HG03103 (cell line): ENCODE data around the gene OVCH1.

ENCODE experiments used
- ATAC-seq: cut with Tn5 transposase; IDR thresholded peaks from one replicate; pipeline ENCODE4 v1.9.1; 2021; ENCODE audit warnings: low read depth; ENCODE audit not compliant: unreplicated experiment

The OVCH1 gene, protein sequence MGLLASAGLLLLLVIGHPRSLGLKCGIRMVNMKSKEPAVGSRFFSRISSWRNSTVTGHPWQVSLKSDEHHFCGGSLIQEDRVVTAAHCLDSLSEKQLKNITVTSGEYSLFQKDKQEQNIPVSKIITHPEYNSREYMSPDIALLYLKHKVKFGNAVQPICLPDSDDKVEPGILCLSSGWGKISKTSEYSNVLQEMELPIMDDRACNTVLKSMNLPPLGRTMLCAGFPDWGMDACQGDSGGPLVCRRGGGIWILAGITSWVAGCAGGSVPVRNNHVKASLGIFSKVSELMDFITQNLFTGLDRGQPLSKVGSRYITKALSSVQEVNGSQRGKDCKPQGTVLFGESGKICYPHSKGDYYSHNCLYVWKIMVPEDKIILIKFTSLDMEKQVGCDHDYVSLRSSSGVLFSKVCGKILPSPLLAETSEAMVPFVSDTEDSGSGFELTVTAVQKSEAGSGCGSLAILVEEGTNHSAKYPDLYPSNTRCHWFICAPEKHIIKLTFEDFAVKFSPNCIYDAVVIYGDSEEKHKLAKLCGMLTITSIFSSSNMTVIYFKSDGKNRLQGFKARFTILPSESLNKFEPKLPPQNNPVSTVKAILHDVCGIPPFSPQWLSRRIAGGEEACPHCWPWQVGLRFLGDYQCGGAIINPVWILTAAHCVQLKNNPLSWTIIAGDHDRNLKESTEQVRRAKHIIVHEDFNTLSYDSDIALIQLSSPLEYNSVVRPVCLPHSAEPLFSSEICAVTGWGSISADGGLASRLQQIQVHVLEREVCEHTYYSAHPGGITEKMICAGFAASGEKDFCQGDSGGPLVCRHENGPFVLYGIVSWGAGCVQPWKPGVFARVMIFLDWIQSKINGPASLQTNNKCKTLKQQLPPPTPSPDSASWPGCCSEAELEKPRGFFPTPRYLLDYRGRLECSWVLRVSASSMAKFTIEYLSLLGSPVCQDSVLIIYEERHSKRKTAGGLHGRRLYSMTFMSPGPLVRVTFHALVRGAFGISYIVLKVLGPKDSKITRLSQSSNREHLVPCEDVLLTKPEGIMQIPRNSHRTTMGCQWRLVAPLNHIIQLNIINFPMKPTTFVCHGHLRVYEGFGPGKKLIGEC

DNA sequence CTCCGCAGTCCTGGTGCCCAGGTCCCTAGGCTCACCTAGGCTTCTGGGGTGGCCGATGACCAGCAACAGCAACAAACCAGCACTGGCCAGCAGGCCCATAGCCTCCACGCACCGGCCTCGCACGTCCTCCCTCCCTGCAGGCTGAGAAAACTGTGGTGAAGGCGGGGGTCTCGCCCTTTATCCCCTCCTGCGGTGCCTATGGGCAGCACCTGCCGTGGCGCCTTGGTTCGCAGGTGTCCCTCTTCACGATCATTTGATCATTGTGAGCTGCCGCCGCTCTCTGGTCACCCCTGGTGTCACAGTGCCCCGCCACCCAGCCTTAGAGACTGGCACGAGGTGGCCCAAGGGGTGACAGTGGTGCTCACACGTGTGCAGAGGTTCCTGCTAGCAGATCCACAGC lies at the start of gene OVCH1:
TSS of gene OVCH1 (minus strand) at position 99 of the 400 bp plus-strand sequence. CDS start at position 99, 0 bp downstream.
- ATAC-seq, result no peak

GRCh38 chr12:29547151-29547632 lies 49.7 kb upstream of the OVCH1 start:
- no peak for ATAC-seq

- no peak for ATAC-seq
Measured at GRCh38 chr12:29546000-29546399, 48.5 kb upstream of the OVCH1 start.

- peak; percentile 84 for ATAC-seq
Measured at GRCh38 chr12:29545102-29545467, 47.6 kb upstream of the OVCH1 start.

DNA sequence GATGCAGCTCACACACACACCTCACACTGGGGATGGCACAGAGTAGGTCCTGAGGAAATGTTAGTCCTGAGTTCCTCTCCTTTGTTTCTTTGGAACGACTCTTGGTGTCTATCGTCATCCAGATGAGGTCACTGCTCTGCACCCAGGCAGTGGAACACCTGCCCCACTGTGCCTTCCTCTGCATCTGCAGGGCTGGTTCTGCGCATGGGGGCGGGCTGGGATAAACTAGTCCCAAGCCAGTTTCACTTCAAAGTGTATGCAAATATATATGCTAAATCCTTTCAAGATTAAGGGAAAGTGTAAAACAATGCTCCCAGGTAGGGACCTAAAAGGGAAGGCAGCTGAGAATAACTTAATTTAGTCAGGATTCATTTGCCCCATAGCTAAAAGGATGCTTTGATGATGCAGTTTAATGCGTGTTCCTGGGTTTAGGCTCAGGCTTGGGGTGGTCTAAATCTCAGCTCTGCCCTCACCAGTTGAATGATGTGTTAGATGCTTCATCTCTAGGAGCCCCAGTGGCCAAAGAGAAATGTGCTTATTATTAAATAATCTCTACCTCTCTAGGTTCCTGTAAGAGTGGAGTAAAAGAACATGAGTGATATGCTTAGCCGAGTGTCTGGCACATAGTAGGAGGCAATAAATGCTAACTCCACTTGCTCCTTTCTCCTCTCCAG lies 47.1 kb upstream of the OVCH1 start:
- ATAC-seq, result peak; percentile 16

- ATAC-seq, result no peak
Measured at GRCh38 chr12:29543036-29543435, 45.5 kb upstream of the OVCH1 start.

DNA sequence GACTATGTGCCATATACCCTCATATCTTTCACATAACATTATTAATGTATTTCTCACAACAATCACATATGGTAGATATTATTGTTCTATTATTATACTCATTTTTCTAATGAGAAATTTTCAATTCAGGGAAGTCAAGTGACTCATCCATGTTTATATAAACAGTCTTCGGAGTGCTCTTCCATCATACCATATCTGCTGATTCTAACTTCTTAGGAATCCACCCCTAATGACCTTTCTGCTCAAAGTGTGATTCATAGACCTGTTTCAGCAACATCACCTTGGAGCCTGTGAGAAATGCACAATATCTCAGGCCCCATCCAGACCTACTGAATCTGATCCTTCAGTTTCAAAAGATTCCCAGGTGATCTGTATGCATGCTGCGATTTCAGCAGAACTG lies 39.8 kb upstream of the OVCH1 start:
- ATAC-seq, result no peak

DNA sequence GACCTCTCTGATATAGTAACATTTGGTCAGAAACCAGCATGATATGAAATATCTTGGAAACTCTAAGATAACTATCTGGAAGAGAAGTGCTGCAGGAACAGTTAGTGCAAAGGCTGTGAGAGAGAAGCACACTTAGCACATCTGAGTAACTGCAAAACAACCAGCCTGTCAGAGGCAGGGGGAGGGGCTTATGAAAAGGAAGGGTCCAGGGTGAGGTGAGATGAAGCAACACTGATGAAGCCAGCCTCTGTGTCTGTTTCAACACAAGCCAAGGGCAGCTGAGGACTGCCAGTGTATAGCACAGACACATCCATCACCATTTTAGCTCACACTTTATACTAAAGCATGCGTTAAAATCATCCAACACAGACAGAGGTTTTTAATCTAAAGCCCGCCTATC lies 37.4 kb upstream of the OVCH1 start:
- ATAC-seq, result no peak

DNA sequence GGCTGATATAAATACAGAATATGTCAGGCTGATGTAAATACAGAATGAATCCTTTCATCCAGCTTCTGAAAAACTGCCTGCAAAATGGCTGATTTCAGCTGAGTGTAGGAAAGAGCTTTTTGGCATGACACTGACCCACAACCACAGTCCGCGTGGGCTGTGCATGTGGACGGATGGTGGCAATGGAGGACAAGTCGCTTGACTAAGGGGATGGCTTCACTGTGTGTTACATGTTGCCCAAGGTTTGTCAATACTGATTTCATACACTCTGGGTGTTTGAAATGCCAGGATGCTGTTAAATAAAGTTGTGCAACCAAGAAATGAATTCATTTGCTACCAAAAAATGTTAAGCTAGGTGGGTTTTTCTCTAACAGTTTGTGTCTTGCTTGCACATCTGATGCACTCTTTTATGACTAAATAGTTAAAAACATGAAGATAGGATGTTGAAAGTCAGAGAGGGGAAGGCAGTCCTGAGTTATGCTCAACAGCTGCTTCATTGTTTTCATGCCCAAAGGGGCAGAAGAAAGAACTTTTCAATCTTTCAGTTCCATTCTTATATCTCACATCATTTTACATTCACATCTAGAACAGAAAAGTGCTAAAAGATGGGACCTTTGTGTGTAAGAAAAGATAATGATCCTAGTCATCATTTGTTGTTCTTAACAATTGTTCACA lies 36.5 kb upstream of the OVCH1 start:
- no peak for ATAC-seq

DNA sequence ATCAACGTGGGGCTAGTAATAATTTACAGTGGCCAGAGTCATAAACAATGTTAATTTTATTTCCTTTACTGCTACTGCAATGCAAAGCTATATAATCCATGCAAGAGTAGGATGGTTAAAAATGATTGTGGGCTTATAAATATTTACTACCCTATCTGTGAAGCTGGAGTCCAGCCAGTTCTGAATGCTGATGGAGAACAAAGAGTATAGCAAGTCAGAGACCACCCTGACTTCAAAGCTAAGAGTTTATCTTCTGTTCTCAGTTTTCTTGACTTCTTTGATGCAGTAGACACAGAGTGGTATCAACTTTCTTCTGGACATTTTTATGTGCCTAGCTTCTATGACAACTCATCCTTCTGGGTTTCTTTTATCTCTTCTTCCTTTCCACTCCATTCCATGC lies 34.0 kb upstream of the OVCH1 start:
- no peak for ATAC-seq

- no peak for ATAC-seq
Measured at GRCh38 chr12:29530436-29530835, 33.0 kb upstream of the OVCH1 start.

- ATAC-seq, result no peak
Measured at GRCh38 chr12:29528161-29528560, 30.7 kb upstream of the OVCH1 start.

GRCh38 chr12:29521951-29522350 lies 24.5 kb upstream of the OVCH1 start:
- no peak for ATAC-seq

DNA sequence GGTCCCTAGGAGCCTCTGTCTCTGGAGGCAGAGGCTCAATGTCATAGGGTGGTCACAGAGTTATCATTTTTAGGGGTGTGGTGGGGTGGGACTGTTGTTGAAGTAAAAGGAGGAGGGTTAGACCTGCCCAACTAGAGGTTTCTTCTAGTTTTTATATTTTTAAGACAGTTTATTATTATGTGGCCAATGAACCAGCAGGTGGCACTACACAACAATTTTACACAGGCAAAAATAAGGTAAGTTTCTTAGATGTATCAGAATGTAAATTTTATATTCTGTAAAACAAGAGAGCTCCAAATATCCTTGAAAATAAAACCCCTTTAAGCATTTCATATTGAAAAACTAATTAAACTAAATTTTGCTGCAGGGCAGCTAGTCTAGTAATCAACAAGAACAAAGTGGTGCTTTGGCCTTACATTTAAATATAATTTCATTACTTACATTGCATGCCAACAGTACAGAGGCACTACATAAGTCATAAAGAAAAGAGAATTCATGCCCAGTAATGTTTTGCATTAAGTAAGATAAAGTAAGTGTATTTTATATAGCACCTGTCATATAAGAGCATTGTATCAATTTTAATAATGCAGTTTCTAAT lies 22.2 kb upstream of the OVCH1 start:
- no peak for ATAC-seq

DNA sequence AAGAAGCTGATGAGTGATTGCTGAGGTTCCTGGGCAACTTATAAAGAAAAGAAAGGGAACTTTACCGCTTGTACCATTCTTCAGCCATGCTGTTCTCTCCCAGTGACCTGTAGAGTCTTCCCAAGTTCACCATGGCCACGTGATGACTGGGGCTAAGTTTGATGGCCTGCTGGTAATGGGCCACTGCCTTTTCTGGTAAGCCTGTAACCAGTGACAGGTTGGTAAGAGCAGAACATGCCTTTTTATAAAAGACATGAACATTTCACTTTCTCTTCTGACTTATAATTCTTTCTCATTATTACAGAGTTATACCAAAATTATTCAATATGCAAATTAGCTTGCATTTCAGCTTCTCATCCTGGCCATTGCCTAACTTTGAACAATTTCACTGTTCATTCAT lies 20.9 kb upstream of the OVCH1 start:
- no peak for ATAC-seq

DNA sequence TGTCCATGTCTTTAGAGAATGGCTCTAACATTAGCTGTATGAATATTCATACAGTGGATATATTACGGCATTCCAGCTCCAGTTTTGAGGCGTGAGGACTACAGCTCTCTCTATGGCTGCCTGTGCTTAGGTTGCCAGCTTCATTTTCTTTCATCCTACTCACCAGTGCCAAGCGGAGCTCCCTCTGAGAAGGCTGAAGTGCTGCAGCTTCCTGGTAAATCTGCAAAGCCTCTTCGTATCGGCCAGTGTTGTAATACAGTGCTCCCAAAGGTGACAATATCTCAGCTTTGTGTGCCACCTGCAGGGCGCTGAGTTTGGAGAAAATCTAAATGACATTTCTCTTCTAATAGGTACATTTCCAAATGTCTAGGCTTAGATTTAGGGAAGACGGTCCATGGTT lies 19.8 kb upstream of the OVCH1 start:
- ATAC-seq, result no peak

GRCh38 chr12:29516431-29516875 lies 19.0 kb upstream of the OVCH1 start:
- ATAC-seq, result no peak

DNA sequence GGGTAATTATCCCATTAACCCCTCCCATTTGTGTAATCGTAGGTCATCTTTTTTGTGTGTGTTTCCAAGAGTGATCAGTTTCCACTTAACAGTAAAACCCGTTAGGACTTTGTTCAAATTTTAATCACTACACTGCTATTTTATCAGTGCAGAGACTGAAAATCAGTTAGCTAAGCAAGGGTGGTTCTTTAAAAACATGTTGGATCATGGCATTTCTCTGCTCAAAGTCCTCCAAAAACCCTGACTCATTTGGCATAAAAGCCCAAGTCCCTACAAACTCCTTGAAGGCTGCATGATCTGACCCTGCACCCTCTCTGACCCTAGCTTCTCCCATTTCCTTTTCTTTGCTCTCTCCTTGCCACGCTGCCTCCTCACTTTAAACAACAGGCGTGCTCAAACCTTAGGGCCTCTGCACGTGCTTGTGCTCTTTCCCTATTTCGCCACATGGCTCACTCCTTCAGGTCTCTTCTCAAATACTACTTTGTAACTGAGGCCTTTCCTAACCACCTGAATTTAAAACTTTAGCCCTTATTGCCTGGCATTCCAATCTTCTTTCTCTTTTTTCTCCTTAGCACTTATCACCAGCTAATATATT lies 13.2 kb upstream of the OVCH1 start:
- no peak for ATAC-seq

- ATAC-seq, result no peak
Measured at GRCh38 chr12:29509503-29509902, 12.0 kb upstream of the OVCH1 start.
